Panc1 (cell line): ENCODE measurements around the gene ITGB4. TPM values are rescaled to one million over a fixed set of nuclear protein-coding genes. Genes with fewer than 3 reads are reported as not detected.

Source experiments
- ATAC-seq: fragments of 200-7000 bp; cut with Tn5 transposase; 2 replicates; pipeline ENCODE4 v1.9.1; 2020; ENCODE audit warnings: mild to moderate bottlenecking, moderate library complexity
- BruUV-seq: library from RNA; stranded (reverse); fragments of 400-500 nt; replicated peaks from 2 replicates; lab custom pipeline; 2021; lab: Mats Ljungman, UMichigan
- CTCF ChIA-PET: fragments of 300-600 bp; sonication (Branson Sonifier 250); formaldehyde crosslinking; loops from one replicate; lab custom pipeline; 2022; ENCODE audit warnings: antibody characterized with exemption; lab: Charles Lee
- POLR2A ChIA-PET: fragments of 300-600 bp; sonication (Branson Sonifier 250); formaldehyde crosslinking; loops from one replicate; lab custom pipeline; 2022; ENCODE audit warnings: antibody characterized with exemption; lab: Charles Lee
- DNase-seq: peaks from one replicate; pipeline ENCODE4 v3.0.0-alpha.2; 2010; ENCODE audit warnings: low read depth, low spot score
- H3K27ac ChIP-seq: 2 replicates; pipeline ENCODE4 v1.5.1; 2011; ENCODE audit warnings: mild to moderate bottlenecking, low read length, inconsistent platforms
- H3K27me3 ChIP-seq: fragments of 200-500 bp; sonication (Bioruptor generic); 2 replicates; pipeline ENCODE4 v1.6.0; 2014; ENCODE audit warnings: low read length, inconsistent platforms; ENCODE audit not compliant: control insufficient read depth, insufficient read depth
- H3K36me3 ChIP-seq: fragments of 200-500 bp; sonication (Bioruptor generic); 2 replicates; pipeline ENCODE4 v1.5.1; 2014; ENCODE audit warnings: inconsistent platforms, mild to moderate bottlenecking, low read length, moderate library complexity; ENCODE audit not compliant: control insufficient read depth, insufficient read depth
- H3K4me1 ChIP-seq: 2 replicates; pipeline ENCODE4 v1.5.1; 2011; ENCODE audit warnings: inconsistent platforms, mild to moderate bottlenecking, low read length, moderate library complexity; ENCODE audit not compliant: control insufficient read depth, insufficient read depth
- H3K4me3 ChIP-seq, 2 experiments: 2 replicates each; pipeline ENCODE4 v1.5.1; 2011 to 2012; ENCODE audit warnings: low read depth in 2 of 2, low read length in 2 of 2, mild to moderate bottlenecking in 2 of 2, inconsistent platforms in 1 of 2, moderate library complexity in 1 of 2
- H3K9me3 ChIP-seq: fragments of 200-500 bp; sonication (Bioruptor generic); 2 replicates; pipeline ENCODE4 v1.5.1; 2014; ENCODE audit warnings: low read depth, mild to moderate bottlenecking, inconsistent platforms, low read length, moderate library complexity; ENCODE audit not compliant: control insufficient read depth, insufficient read depth
- CTCF ChIP-seq: fragments of 450-650 bp; IDR thresholded peaks from 2 replicates; pipeline ENCODE4 v1.5.1; 2017; ENCODE audit warnings: mild to moderate bottlenecking
- POLR2AphosphoS5 ChIP-seq: IDR thresholded peaks from 2 replicates; pipeline ENCODE4 v1.6.1; 2012; ENCODE audit warnings: mild to moderate bottlenecking, low read depth, low read length, moderate library complexity
- REST ChIP-seq, 2 experiments: IDR thresholded peaks; 2 replicates each; pipeline ENCODE4 v1.6.1; 2011 to 2012; ENCODE audit warnings: low read depth in 2 of 2, control low read depth in 1 of 2, low read length in 1 of 2, mild to moderate bottlenecking in 1 of 2, moderate library complexity in 1 of 2; ENCODE audit not compliant: insufficient read depth in 1 of 2
- SIN3A ChIP-seq: IDR thresholded peaks from 2 replicates; pipeline ENCODE4 v1.6.1; 2012; ENCODE audit warnings: low read depth, mild to moderate bottlenecking, low read length, moderate library complexity, borderline replicate concordance; ENCODE audit not compliant: insufficient read depth
- TCF7L2 ChIP-seq: IDR thresholded peaks from 2 replicates; pipeline ENCODE4 v1.6.1; 2011; ENCODE audit warnings: mild to moderate bottlenecking, low read depth, low read length, inconsistent platforms
- in situ Hi-C: cut with HindIII; loops from 2 replicates; pipeline ENCODE4 v1.10.0; 2016; ENCODE audit warnings: low sequenced_read_pairs, low pct_unique_long_range_greater_than_20kb
- intact Hi-C: fragments of 100-400 bp; cut with micrococcal nuclease; formaldehyde crosslinking; loops from one replicate; pipeline ENCODE4 v1.10.0; 2022; ENCODE audit not compliant: unreplicated experiment
- total RNA-seq: library from RNA; stranded (reverse); gene quantifications from one replicate; pipeline ENCODE4 v1.2.1, GENCODE V29; 2021; ENCODE audit not compliant: unreplicated experiment

ITGB4 gene
- total RNA-seq, 1 experiment from 2014 or later: 100 TPM

- in situ Hi-C loops (no loop called here), intact Hi-C loops (no loop called here)
- no peak overlapping the region for H3K4me3 ChIP-seq
- H3K27me3 ChIP-seq: no peaks in the 10 kb centered on the region
- H3K4me1 ChIP-seq: no peaks in the 10 kb centered on the region
- H3K9me3 ChIP-seq: no peaks in the 10 kb centered on the region
- POLR2A ChIA-PET: interaction anchor here (0.6 kb wide), 1 partner anchor 67 kb away, joined by 11 read pairs; no protein-coding TSS in a partner anchor
- no peaks in the 10 kb centered on the region for H3K36me3 ChIP-seq
- CTCF ChIA-PET: no interaction called here
- no peak for ATAC-seq
- no peak overlapping the region for H3K27ac ChIP-seq
- no peak for DNase-seq
- TF ChIP-seq REST (IDR thresholded peaks at IDR 0.05; ENCODE audit: insufficient read depth in 1 of 2, low read depth in 2 of 2, low read length in 1 of 2): no peak
- no peak for TF ChIP-seq CTCF
- TF ChIP-seq POLR2AphosphoS5: no peak
- no peak for TF ChIP-seq SIN3A
- no peak for TF ChIP-seq TCF7L2
- no TSS peak for BruUV-seq
These were observed 10.6 kb downstream of the ITGB4 start for GRCh38 chr17:75731716-75732498.

GRCh38 chr17:75733471-75733870 is 12.2 kb downstream of the ITGB4 start:
- TF ChIP-seq POLR2AphosphoS5: no peak
- TF ChIP-seq REST (IDR thresholded peaks at IDR 0.05; ENCODE audit: insufficient read depth in 1 of 2, low read depth in 2 of 2, low read length in 1 of 2): no peak
- TF ChIP-seq CTCF: no peak
- TF ChIP-seq SIN3A: no peak
- TF ChIP-seq TCF7L2: no peak
- no peak for DNase-seq
- no peaks in the 10 kb centered on the region for H3K9me3 ChIP-seq
- no peak overlapping the region for H3K27ac ChIP-seq
- POLR2A ChIA-PET: interaction anchor here (0.6 kb wide), 1 partner anchor 27 kb away, joined by 4 read pairs; no protein-coding TSS in a partner anchor
- H3K36me3 ChIP-seq: no peaks in the 10 kb centered on the region
- intact Hi-C loops: no loop called here
- no TSS peak for BruUV-seq
- no peak for ATAC-seq
- H3K4me1 ChIP-seq: no peaks in the 10 kb centered on the region
- CTCF ChIA-PET: no interaction called here
- in situ Hi-C loops: no loop called here
- no peaks in the 10 kb centered on the region for H3K27me3 ChIP-seq
- H3K4me3 ChIP-seq: no peak overlapping the region
